Neural crest cell (in vitro differentiated cells): ENCODE results near the gene CDC14A. TPM values are rescaled to one million over a fixed set of nuclear protein-coding genes. Genes with fewer than 3 reads are reported as not detected.
A peak's percentile ranks its signal among the peaks of the same experiment; 100 is the strongest.

ENCODE experiments used
- DNase-seq: peaks from one replicate; pipeline ENCODE4 v3.0.0; 2021; ENCODE audit warnings: low read depth, mixed read lengths, low spot score
- H3K27ac Mint-ChIP-seq: one replicate; pipeline ENCODE4 v1.8.0; 2021; ENCODE audit warnings: mild to moderate bottlenecking, mixed read lengths; ENCODE audit not compliant: unreplicated experiment
- H3K27me3 Mint-ChIP-seq: 2 replicates; pipeline ENCODE4 v1.8.0; 2021; ENCODE audit warnings: low read depth, mild to moderate bottlenecking, mixed read lengths
- H3K36me3 Mint-ChIP-seq: 2 replicates; pipeline ENCODE4 v1.8.0; 2021; ENCODE audit warnings: low read depth, mild to moderate bottlenecking, mixed read lengths
- H3K4me1 Mint-ChIP-seq: 2 replicates; pipeline ENCODE4 v1.8.0; 2021; ENCODE audit warnings: mixed read lengths
- H3K4me3 Mint-ChIP-seq: one replicate; pipeline ENCODE4 v1.8.0; 2021; ENCODE audit warnings: mild to moderate bottlenecking, mixed read lengths
- H3K9me3 Mint-ChIP-seq: 2 replicates; pipeline ENCODE4 v1.8.0; 2021; ENCODE audit warnings: mixed read lengths
- total RNA-seq: library from RNA; stranded (reverse); gene quantifications from 2 replicates; pipeline ENCODE4 v1.2.1, GENCODE V29; 2021
- TF ChIP-seq, protein P1 (sequence below): fragments of 200-600 bp; sonication (generic); conservative IDR thresholded peaks from 2 replicates; pipeline ENCODE4 v1.5.0; 2021; ENCODE audit warnings: antibody characterized with exemption, mild to moderate bottlenecking

CDC14A gene
- total RNA-seq, 1 donor from 2014 or later = 15.7 TPM

DNA sequence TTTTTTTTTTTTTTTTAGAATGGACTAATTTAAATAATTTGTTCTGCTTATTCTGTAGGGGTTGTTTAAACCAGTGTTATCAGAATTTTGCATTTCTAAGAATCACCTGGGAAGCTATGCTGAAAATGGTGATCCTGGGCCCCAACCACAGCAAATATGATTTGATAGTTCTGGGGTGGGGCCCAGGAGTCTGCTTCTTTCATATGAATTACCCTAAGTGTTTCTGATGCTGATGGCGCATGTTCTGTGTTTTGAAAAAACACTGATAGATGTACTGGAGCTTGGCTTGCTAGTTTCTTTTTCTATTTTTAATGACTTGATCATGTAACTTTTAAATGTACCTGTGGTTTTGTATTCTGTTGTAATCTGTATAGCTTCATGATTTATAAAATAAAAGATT, 89.3 kb downstream of the CDC14A start:
- Mint-ChIP-seq H3K9me3 (no peaks in the 10 kb centered on the region), H3K27me3 (no peaks in the 10 kb centered on the region), H3K36me3 (no peaks in the 10 kb centered on the region), H3K4me1 (peaks cover 6% of the 10 kb centered on the region), H3K27ac (no peak overlapping the region), H3K4me3 (no peak overlapping the region)
- TF ChIP-seq, protein P1, sequence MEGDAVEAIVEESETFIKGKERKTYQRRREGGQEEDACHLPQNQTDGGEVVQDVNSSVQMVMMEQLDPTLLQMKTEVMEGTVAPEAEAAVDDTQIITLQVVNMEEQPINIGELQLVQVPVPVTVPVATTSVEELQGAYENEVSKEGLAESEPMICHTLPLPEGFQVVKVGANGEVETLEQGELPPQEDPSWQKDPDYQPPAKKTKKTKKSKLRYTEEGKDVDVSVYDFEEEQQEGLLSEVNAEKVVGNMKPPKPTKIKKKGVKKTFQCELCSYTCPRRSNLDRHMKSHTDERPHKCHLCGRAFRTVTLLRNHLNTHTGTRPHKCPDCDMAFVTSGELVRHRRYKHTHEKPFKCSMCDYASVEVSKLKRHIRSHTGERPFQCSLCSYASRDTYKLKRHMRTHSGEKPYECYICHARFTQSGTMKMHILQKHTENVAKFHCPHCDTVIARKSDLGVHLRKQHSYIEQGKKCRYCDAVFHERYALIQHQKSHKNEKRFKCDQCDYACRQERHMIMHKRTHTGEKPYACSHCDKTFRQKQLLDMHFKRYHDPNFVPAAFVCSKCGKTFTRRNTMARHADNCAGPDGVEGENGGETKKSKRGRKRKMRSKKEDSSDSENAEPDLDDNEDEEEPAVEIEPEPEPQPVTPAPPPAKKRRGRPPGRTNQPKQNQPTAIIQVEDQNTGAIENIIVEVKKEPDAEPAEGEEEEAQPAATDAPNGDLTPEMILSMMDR = no peak
- DNase-seq = no peak

DNA sequence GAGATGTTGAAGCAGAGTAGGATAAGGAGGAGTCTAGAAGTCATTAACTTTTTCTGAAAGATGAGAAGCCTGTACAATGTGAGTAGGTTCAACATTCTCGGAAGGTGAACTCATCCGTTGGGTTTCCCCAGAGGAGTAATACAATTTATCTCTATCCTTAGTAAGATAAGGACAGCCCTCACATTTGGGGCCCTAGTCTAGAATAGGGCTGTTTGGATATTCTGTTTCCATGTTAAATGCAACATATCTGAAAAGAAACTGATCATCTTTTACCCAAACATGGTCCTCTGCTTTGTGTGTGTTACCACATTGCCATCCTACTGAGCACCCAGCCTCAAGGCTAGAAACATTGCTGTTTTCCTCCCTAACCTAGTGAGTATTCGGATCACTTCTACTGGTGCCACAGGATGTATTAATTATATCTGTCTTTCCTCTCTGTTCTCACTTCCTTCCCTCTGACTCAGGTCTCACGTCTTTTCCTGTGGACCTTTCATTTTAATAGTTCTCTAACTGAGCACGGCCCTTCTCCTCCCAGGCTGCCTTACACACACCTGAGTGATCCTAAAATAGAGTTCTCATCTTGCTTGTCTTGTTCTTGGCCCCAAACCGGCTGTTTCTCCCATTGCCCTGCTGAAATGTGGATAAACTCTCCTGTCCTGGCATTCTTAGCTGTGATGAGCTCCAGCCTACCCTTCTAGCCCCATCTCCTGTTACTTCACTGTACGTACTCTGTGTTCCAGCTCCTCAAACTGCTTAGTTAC, 91.7 kb downstream of the CDC14A start:
- Mint-ChIP-seq H3K4me3 (no peak overlapping the region), H3K9me3 (no peaks in the 10 kb centered on the region), H3K36me3 (no peaks in the 10 kb centered on the region), H3K27ac (no peak overlapping the region), H3K4me1 (peaks cover 6% of the 10 kb centered on the region), H3K27me3 (no peaks in the 10 kb centered on the region)
- TF ChIP-seq, protein P1 = no peak
- no peak for DNase-seq

DNA sequence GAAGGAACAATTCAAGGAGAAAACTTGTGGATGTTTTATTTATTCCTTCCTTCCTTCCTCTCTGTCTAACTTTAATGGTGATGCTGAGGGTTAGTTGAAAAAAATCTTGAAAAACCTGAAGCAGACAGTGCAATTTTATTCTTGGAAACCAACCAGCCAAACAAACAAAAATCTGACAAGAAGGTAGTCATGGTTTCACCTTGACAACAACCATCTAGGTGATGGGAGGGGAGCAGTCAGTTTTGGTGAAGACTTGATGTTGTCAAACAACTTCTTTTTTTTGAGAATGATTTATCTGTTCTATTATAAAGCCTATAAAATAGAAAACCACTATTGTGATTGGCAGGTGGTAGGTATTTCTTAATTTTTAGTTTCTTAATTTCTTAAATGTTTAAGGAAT, 93.3 kb downstream of the CDC14A start:
- Mint-ChIP-seq H3K4me1 (no peaks in the 10 kb centered on the region), H3K4me3 (no peak overlapping the region), H3K27me3 (no peaks in the 10 kb centered on the region), H3K27ac (peak overlapping the region; percentile 45), H3K36me3 (peaks cover 2% of the 10 kb centered on the region), H3K9me3 (no peaks in the 10 kb centered on the region)
- DNase-seq = no peak
- TF ChIP-seq, protein P1 = no peak

DNA sequence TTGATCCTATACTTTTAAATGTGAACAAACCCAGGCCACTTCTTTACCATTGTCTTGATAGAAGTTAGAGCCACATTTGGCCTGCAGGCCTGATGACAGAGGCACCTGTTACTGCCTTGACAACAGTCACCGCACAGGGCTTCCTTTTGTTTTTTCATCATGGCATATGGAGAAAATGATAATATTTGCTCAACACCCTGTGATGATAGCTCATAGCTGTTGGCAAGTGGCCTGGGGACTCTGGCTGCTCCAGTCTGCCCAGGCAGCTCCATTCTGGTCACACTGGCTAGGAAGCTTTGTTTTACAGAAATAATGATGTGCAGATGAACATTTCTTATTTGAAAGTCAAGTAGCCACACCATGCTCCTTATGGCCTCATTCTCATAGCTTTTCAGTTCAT, 96.1 kb downstream of the CDC14A start:
- Mint-ChIP-seq H3K36me3 (peaks cover 7% of the 10 kb centered on the region), H3K4me1 (no peaks in the 10 kb centered on the region), H3K27ac (peak overlapping the region; percentile 77), H3K9me3 (no peaks in the 10 kb centered on the region), H3K4me3 (no peak overlapping the region), H3K27me3 (no peaks in the 10 kb centered on the region)
- DNase-seq = no peak
- TF ChIP-seq, protein P1 = no peak

DNA sequence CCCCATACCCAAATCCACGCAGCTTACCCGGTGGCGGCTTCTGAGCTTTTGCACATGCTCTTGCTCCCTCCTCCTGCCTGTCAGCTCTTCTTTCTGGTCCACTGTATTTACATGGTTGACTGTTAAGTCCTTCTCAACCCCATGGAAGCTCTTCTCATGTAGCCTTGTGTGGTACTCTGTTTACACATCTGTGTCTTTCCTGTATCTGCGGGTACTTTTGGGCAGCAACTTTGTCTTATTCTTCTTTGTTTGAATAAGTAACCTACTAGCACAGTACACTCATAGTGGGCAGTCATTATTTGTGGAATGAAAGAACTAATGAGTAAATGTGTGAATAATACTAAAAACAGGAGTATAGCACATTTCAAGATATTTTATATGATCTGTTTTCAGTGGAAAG, 97.2 kb downstream of the CDC14A start:
- no peaks in the 10 kb centered on the region for H3K4me1 Mint-ChIP-seq
- peaks cover 7% of the 10 kb centered on the region for H3K36me3 Mint-ChIP-seq
- H3K4me3 Mint-ChIP-seq = no peak overlapping the region
- TF ChIP-seq, protein P1 = no peak
- no peaks in the 10 kb centered on the region for H3K9me3 Mint-ChIP-seq
- no peaks in the 10 kb centered on the region for H3K27me3 Mint-ChIP-seq
- H3K27ac Mint-ChIP-seq = no peak overlapping the region
- no peak for DNase-seq
